Measurements from ENCODE around the gene TUSC2. TPM values are rescaled to one million over a fixed set of nuclear protein-coding genes. Genes with fewer than 3 reads are reported as not detected.

The TUSC2 gene
- total RNA-seq, 3 donors from 2014 or later (not counting 1 experiment from before 2014, with no cell fraction given): 18.4 to 23.4 (median 21.3) TPM

DNA sequence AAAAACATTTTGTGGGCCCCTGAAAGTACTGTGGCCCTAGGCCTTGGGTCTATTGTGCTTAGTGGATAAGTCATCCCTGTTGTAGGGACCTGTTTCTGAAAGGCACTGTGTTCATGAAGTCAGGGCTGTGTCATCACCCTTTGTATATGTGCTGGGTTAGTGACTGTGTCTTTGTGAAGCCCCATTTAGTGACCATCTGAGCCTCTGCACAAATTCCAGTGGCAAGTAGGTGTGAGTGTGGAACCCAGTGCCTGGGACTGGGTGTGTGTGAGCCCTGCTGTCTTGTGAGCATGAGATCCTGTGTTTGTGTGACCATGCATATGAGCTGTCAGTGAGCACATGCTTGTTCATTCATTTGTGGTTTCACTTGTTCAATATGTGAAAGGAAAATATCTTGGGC, 23.4 kb downstream of the TUSC2 start:
- DNase-seq (no peak), ATAC-seq (no peak)
- H3K36me3 ChIP-seq (ENCODE audit: control insufficient read depth, insufficient read depth, low read length): no peaks in the 10 kb centered on the region
- no peak overlapping the region for H3K27ac ChIP-seq (ENCODE audit: low read length)
- H3K4me1 ChIP-seq (ENCODE audit: control insufficient read depth, insufficient read depth, low read length): peaks cover 11% of the 10 kb centered on the region
- Mint-ChIP-seq H3K4me3 (no peak overlapping the region), H3K9me3 (no peaks in the 10 kb centered on the region), H3K36me3 (no peaks in the 10 kb centered on the region), H3K27me3 (ENCODE audit: low read depth in 2 of 2) (no peaks in the 10 kb centered on the region), H3K27ac (no peak overlapping the region), H3K4me1 (peaks cover 10 to 15% of the 10 kb centered on the region in 2 donors)
- intact Hi-C loops (cut with micrococcal nuclease): no loop called here
- no peak overlapping the region for H3K4me3 ChIP-seq (ENCODE audit: low read length)
- no peaks in the 10 kb centered on the region for H3K9me3 ChIP-seq (ENCODE audit: control insufficient read depth, insufficient read depth, low read length)
- TF ChIP-seq, protein P1, sequence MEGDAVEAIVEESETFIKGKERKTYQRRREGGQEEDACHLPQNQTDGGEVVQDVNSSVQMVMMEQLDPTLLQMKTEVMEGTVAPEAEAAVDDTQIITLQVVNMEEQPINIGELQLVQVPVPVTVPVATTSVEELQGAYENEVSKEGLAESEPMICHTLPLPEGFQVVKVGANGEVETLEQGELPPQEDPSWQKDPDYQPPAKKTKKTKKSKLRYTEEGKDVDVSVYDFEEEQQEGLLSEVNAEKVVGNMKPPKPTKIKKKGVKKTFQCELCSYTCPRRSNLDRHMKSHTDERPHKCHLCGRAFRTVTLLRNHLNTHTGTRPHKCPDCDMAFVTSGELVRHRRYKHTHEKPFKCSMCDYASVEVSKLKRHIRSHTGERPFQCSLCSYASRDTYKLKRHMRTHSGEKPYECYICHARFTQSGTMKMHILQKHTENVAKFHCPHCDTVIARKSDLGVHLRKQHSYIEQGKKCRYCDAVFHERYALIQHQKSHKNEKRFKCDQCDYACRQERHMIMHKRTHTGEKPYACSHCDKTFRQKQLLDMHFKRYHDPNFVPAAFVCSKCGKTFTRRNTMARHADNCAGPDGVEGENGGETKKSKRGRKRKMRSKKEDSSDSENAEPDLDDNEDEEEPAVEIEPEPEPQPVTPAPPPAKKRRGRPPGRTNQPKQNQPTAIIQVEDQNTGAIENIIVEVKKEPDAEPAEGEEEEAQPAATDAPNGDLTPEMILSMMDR (IDR thresholded peaks at IDR 0.05): no peak
- H3K27me3 ChIP-seq (ENCODE audit: control insufficient read depth, insufficient read depth, low read length): no peaks in the 10 kb centered on the region

DNA sequence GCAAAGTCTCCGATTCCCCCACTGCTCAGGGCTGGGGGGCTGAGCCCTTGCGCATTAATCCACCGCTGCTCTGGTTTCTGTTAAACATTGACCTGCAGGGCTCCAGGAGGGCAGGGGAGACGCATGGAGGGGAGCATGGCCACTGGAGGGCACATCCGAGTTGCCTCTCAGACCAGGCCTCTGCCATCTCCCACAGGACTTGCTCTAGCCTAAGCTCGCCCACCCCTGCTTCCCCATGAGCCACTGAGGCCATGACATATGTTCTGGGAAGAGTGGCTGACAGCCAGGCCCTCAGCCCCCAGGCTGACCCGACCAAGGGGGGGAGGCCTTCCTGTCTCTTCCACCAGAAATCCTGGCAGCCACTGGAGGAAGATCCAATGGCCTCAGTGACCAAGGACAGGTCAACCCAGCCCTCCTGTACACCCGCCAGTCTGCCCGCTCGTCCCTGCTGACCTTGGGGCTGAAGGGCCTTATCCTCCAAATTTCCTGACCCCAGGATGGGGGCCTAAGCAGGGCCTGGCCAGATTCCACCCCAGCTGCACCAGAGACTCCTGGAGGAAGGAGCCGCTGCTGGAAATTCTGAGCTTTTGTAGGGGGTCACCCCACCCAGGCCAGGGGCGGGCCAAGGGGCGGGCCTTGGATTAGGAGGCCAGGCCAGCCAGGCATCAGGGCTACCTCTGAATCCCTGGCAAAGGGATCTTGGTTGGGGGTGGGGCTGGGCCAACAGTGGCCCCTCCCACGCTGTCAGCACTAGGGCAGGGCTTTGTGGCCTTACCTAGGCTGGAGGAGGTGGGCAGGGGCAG, 24.8 kb downstream of the TUSC2 start, which contains the start of gene HYAL1:
Gene HYAL1, minus strand, starts transcription at position 562 of the 803 bp plus-strand sequence. CDS start 618 bp downstream, outside the sequence.
- Histone ChIP-seq H3K27ac (ENCODE audit: low read length) (no peak within 1 kb of the TSS), H3K36me3 (ENCODE audit: control insufficient read depth, insufficient read depth, low read length) (no peaks in the 10 kb centered on the region), H3K27me3 (ENCODE audit: control insufficient read depth, insufficient read depth, low read length) (no peaks in the 10 kb centered on the region), H3K4me1 (ENCODE audit: control insufficient read depth, insufficient read depth, low read length) (peaks cover 22% of the 10 kb centered on the region), H3K4me3 (ENCODE audit: low read length) (no peak within 1 kb of the TSS), H3K9me3 (ENCODE audit: control insufficient read depth, insufficient read depth, low read length) (no peaks in the 10 kb centered on the region)
- ATAC-seq (no peak), DNase-seq (no peak)
- no peaks in the 10 kb centered on the region for H3K36me3 Mint-ChIP-seq
- H3K4me1 Mint-ChIP-seq: peaks cover 18 to 29% of the 10 kb centered on the region in 2 donors
- H3K4me3 Mint-ChIP-seq: no peak within 1 kb of the TSS
- no peak within 1 kb of the TSS for H3K27ac Mint-ChIP-seq
- no peaks in the 10 kb centered on the region for H3K27me3 Mint-ChIP-seq (ENCODE audit: low read depth in 2 of 2)
- TF ChIP-seq, protein P1 (IDR thresholded peaks at IDR 0.05): no peak
- intact Hi-C loops (cut with micrococcal nuclease): no loop called here
- WGBS (ENCODE audit: insufficient coverage): 88% methylated on average over 14 of the region's 14 CpGs
- no peaks in the 10 kb centered on the region for H3K9me3 Mint-ChIP-seq

DNA sequence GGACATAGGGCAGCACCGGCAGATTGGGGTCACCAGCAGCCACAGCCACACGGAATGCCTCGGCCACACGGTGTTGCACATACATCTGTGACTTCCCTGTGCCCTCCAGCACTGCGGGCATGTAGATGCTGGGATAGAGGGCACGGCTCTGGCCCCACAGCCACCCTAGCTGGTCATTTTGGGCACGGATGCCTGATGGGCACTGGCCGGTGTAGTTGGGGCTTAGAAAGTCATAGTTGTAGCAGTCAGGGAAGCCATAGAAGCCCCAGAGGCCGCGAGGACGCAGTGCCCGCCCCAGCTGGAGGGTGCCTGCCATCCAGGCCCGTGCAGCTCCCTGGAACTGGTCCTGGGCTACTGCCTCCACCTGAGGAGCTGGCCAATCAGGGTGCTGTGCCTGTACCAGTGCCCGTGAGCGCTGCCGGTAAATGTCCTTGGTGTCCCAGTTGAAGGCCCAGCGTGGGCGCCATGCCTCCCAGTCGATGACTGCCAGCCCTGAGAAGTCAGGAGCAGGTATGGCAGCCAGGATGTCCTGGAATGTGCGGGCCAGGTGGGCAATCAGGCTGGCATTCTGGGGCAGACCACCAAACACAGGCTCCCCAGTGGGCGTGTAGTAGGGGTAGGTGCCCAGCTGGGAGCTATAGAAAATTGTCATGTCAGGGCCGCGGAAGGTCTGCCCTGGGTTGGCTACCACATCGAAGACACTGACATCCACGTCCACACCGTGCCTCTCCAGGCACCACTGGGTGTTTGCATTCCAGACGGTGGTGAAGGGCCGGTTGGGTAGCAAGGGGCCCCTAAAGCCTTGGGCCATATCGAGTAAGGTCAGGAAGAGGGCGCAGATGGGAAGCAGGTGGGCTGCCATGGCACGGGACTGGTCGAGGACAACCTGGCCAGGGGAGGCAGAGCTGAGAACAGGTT, 25.7 kb downstream of the TUSC2 start:
- H3K27me3 ChIP-seq (ENCODE audit: control insufficient read depth, insufficient read depth, low read length): no peaks in the 10 kb centered on the region
- H3K4me1 Mint-ChIP-seq: peaks cover 18 to 33% of the 10 kb centered on the region in 2 donors
- H3K4me3 Mint-ChIP-seq: no peak overlapping the region
- no peaks in the 10 kb centered on the region for H3K36me3 Mint-ChIP-seq
- no peaks in the 10 kb centered on the region for H3K9me3 Mint-ChIP-seq
- intact Hi-C loops (cut with micrococcal nuclease): no loop called here
- H3K4me3 ChIP-seq (ENCODE audit: low read length): no peak overlapping the region
- H3K9me3 ChIP-seq (ENCODE audit: control insufficient read depth, insufficient read depth, low read length): no peaks in the 10 kb centered on the region
- no peak for ATAC-seq
- no peak overlapping the region for H3K27ac ChIP-seq (ENCODE audit: low read length)
- H3K27me3 Mint-ChIP-seq (ENCODE audit: low read depth in 2 of 2): no peaks in the 10 kb centered on the region
- 95% methylated on average over 32 of the region's 32 CpGs for WGBS (ENCODE audit: insufficient coverage)
- H3K4me1 ChIP-seq (ENCODE audit: control insufficient read depth, insufficient read depth, low read length): peaks cover 27% of the 10 kb centered on the region
- no peak for DNase-seq
- TF ChIP-seq, protein P1 (IDR thresholded peaks at IDR 0.05): no peak
- H3K36me3 ChIP-seq (ENCODE audit: control insufficient read depth, insufficient read depth, low read length): no peaks in the 10 kb centered on the region
- H3K27ac Mint-ChIP-seq: no peak overlapping the region

All from natural killer cell (primary cell).